Suprapubic skin (tissue), 3 donors: ENCODE results near the gene KLF7.

Experiments
- CTCF ChIP-seq, 2 donors: fragments of 200-600 bp in 1 of 2; fragments of 450-650 bp in 1 of 2; sonication (generic) in 1 of 2; IDR thresholded peaks; one replicate each; pipeline ENCODE4 v1.5.1; 2016 to 2019; ENCODE audit warnings: antibody characterized with exemption in 2 of 2, mild to moderate bottlenecking in 1 of 2, moderate library complexity in 1 of 2
- EP300 ChIP-seq: sonication (generic); formaldehyde crosslinking; IDR thresholded peaks from one replicate; pipeline ENCODE4 v1.6.1; 2017; ENCODE audit warnings: antibody characterized with exemption
- POLR2A ChIP-seq, 2 donors: fragments of 450-650 bp; IDR thresholded peaks; one replicate each; pipeline ENCODE4 v1.6.1; 2017; ENCODE audit warnings: antibody characterized with exemption in 2 of 2, mild to moderate bottlenecking in 2 of 2, moderate library complexity in 2 of 2

- TF ChIP-seq POLR2A (IDR thresholded peaks at IDR 0.05) (no peak), CTCF (IDR thresholded peaks at IDR 0.05) (no peak), EP300 (no peak)
Observed at GRCh38 chr2:207072571-207072970, 93.2 kb downstream of the KLF7 start.
